Stimulated activated CD4-positive, alpha-beta T cell treated with anti-CD3 and anti-CD28 coated beads, Interleukin-15, amount 100 ng/mL, for 24 hours (primary cell): Measurements from ENCODE around the gene ZNF619.
"Not testable (repeated sequence)": the region's sequence is repeated elsewhere in the genome, so short reads cannot be mapped to it uniquely, and the experiment has no call there.

ENCODE experiments used
- DNase-seq: peaks from one replicate; pipeline ENCODE4 v3.0.0-alpha.2; 2020

Gene ZNF619

DNA sequence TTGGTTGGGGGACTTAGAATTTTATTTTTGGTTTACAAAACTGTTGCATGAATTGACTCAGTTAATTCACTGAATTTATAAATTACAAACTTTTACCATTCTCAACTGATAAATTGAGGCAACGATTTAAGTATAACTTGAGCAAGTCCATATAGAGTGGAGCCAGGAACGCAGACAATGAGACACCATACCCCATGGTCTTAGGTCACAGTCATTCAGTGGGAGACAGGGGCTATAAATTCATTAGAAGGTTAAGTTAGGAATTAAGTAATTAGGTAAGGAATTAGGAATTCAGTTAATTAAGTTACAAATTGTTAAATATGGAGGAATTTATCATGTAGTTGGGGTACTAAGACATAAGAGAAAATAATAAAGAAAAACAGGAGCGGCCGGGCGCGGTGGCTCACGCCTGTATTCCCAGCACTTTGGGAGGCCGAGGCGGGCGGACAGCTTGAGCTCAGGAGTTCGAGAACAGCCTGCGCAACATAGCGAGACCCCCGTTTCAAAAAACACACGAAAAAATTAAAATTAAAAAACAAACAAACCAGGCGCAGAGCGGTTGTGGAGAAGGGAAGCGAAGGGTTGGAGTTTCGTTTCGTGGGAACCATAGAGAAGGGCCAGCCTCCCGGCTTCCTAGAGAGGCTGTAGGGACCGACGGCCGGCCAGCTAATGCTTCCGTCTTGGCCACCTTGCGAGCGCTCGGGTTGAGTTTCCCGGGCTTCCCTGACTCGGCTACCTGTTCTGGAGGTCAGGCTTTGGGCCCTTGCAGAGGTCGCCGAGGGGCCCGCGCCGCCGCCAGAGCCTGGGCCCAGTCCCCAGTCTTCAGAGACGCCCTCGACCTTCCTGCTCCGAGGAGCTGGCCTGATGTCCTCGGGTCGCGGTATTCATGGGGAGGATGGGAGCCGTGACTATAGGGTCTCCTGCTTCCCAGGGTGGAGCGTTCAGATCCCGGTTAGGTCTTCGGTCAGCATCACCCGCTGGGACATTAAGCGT lies at the start of gene ZNF619:
TSS of gene ZNF619 (plus strand) at position 645 of the 993 bp plus-strand sequence. CDS start 858 bp downstream, outside the sequence.
- peak; percentile 62 for DNase-seq

DNA sequence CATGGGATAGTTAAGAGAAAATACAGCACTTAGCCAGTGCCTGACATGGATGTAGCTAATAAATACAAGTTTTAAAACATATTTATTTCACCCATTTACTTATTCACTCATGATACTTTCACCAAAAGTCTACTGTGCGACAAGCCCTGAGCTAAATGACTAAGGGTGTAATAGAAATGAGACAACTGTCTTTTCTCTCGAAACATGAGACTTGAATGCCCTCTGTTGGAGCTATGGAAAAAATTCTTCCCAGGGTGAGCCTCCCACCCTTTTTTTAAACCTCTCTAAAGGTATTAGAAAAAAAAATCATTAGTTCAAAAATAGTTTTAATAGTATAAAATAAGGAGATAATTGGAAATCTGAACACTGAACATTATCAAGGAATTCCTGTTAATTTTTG lies 44.1 kb upstream of the ZNF619 start:
- DNase-seq: no peak

DNA sequence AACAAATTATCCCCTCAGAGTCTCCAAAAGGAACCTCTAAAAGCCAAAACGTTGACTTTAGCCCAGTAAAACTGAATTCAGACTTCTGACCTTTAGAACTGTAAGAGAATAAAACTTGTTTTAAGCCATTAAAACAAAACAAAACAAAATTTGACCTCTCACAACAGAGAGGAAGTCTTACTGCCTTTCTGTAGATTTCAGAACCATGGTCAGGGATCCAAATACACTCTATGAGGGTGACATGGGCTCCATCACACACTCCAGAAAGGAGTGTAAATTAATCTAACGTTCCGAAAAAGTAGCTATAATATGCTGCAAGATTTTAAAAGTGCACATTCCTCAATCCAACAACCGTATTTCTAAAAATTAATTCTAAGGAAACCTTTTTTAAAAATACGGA lies 39.0 kb upstream of the ZNF619 start:
- DNase-seq: no peak

DNA sequence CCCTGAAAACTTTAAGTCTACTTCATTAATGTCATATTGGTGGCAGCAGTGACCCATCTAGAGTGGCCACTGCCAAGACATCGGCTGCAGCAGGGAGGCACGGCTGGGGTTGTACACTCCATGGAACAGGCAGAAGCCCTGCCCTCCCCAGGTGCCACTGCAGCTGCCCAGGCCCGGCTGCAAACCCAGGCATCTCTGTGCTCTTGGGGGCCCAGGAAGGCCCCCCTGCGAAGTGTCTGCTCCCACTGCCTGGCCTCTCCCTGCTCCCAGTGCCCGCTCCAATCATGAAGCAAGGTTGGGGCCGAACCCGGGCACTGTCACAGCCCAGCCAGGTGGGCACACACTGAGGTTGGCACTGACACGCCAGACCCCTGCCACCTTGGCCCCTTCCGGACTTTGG lies 31.9 kb upstream of the ZNF619 start:
- DNase-seq: no peak

DNA sequence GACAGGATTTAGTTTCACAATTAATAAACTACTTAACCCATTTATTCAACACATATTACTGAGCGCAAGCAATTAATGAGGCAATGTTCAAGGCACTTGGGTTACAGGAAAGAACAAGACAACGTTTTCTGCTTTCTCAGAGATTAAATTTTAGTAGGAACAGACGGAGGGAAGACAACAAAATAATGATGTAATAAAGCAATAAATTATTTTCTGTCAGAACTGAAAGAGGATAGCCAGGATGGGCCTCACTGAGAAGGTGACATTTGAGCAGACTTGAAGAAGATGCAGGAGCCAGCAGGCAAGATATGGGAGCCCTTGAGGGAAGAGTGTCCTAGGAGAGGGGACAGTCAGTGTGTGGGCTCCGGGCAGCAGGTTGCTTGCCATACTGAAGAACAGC lies 31.0 kb upstream of the ZNF619 start:
- no peak for DNase-seq

DNA sequence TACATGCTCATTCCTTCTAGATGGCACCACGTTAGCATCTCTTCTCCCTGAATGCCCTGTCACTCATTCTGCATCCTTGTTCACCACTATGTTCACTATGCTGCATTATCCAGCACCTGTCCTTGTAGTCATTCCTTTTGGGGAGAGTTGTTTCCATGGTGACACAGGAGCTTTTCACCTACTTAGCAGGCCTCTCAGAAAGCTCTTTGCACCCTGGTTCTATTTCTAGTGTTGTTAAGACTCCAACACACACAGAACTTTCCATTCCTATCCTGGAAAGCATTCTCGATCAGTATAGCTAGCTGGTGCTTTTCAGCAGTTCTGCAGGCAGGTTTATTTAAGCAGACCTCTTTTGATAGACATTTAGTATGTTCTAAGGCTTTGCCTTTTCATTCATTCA lies 26.5 kb upstream of the ZNF619 start:
- DNase-seq: no peak

DNA sequence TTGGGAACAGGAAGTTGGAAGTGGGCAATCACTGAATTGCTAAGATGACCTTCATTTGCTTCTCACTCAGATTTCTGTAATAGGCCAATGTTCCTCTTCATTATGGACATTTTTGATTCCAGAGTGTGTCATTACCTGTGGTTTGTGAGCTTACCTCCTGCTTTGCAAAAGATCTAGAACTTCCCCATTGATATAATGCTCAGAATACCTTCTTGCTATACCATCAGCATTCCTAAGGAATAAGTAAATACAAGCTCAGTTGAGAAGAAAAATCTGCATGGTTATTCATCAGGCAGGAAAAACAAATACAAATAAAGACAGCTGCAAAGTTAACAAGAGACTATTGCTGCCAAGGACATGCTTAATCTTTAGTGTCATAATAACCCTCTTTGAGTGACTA lies 25.4 kb upstream of the ZNF619 start:
- DNase-seq: no peak

DNA sequence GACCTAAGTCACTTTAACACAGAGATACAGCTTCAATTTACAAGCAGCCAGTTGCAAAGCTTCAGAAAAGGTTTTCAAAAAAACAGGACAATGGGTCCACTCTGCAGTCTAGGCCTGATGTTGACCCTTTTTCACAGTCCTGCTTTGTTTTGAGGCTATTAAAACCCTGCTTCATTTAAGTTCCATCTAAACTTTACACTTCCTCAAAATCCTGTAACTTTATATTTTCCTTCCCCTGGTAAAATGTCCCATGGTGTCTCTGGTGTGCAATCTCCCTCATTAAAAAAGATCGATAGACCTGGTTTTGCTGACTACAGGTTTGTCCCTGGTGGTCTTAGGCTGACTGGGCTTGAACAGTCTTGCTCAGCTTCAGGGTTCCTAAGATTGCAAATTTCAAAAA lies 24.9 kb upstream of the ZNF619 start:
- no peak for DNase-seq

DNA sequence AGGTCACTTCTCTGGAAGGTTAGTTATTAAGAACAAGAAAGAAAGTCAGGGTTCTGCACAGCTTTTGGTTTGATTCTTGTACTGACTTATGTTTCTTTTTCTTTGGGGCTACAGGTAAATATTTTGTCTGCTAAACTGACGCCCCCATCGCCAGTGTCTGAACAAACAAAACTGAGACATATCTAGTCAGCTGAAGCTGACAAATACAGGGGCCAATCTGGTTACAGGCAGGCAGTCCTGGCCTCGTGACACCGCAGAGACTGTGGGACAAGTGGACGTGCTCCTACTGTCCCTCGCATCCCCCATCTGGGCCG lies 24.4 kb upstream of the ZNF619 start:
- no peak for DNase-seq

DNA sequence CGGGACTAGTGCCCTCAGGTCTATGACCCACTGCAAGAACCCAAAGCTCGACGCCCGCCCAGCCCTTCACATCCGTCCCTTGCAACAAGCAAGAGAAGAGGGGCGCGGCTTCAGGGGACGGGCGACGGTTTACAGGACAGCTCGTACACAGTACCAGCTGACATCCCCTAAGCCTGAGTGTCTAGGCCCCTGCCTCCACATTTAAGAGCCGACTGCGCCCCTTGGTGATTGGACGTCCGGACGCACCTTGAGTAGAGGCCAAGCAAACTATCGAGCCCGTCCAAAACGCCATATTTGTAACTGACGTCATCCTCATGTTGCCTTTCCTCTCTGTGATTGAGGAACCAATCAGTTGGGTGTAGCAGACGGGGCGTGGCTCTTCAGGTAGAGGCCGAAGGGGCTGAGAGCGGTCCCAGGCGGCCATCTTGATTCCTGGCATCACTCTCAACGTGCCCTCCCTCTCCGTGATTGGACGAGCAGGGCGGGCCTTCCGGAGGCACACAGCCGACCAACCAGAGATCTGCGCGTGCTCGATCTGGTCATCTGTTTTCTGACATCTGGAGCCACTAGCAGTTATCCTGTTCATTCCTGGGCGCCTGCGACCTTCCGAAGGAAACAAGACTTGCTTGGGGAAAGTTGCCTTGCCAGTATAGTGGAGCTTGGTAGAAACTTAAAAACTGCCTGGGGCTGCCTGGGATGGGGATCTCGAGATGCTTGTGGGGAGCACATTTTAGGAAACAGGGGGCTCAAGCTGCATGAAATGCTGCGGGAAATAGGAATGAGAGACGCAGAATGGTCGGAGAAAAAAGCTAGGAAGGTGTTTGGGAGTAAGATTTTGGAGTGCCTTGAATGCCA lies 23.8 kb upstream of the ZNF619 start:
- peak; percentile 98 for DNase-seq

DNA sequence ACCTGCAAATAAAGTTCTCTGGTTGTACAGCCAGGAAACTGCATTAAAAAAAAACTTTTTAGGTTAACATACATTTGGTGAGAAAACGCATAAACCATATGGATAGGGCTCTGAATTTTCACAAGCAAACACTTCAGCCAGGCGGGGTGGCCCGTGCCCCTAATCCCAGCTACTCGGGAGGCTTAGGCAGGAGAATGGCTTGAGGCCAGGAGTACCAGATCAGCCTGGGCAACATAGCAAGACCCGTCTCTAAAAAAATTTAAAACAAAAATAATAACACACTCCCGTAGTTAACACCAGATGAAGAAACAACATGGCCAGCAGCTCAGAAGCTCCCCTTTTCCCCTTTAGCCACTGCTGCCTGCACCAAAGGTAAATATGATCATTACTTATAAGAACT lies 23.0 kb upstream of the ZNF619 start:
- no peak for DNase-seq

DNA sequence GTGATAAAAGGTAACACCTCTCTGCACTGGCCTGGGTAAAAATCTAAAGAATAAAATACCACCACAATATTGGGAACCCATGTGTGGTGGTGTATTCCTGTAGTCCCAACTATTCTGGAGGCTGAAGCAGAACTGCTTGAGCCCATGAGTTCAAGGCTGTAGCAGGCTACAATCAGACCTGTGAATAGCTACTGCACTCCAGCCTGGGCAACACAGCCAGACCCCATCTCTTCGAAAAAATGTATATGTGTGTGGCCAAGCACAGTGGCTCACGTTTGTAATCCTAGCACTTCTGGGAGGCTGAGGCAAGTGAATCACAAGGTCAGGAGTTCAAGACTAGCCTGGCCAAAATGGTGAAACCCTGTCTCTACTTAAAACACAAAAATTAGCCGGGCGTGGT lies 21.6 kb upstream of the ZNF619 start:
- DNase-seq: no peak

DNA sequence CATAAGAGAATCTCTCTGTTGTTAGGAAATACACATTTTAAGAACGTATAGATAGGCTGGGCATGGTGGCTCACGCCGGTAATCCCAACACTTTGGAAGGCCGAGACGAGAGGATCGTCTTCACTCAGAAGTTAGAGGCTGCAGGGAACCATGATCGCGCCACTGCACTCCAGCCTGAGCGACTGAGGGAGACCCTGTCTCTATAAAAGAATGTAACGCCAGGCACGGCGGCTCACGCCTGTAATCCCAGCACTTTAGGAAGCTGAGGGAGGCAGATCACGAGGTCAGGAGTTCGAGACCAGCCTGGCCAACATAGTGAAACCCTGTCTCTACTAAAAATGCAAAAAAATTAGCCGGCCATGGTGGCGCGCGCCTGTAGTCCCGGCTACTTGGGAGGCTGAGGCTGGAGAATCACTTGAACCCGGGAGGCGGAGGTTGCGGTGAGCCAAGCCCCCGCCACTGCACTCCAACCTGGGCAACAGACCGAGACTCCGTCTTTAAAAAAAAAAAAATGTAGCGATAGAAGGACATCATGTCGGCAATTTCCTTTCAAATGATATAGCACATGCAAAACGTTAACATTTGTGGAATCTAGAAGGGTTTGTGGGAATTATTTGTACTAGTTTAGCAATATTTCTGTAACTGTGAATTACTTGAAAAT lies 20.5 kb upstream of the ZNF619 start:
- no peak for DNase-seq

DNA sequence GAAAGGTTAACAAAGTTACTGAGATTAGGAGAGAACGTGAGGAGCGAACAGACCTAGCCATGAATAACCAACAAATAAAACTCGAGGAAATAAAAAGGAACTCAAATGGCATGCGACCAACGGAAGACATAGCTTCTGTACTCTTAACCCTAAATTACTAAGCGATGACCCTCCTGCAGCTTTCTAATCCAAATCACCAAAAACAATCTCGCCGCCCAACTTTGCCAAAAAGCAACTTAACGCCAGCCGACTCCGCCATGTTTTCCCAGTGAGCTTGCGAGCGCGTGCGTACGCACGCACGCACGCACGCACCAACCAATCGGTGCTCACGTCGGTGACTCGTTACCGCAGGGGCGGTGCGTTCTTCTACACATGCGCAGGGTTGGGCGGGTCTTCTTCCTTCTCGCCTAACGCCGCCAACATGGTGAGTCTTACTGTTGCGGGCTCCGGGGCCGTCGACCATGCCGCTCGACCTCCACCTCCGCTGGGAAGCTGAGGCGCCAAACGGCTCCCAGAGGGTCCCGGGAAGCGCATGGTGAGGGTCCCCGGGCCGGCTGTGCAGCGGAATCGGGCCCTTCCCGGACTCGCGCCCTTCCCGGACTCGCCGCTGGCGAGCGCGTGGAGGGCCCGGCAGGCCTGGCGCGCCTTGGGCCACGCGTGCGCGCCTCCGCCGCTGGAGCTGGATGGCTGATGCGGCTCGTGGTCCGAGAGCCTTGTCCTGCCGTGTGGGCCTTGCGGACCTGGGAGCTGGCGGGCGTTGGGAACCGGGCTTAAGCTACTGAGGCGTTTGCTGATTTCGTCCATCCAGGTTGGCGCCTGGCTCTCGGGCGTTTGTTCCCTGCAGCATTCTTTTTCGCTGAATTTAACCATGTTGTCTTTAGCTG lies 19.7 kb upstream of the ZNF619 start, which contains the start of gene RPL14:
TSS of gene RPL14 (plus strand) at position 400 of the 884 bp plus-strand sequence. CDS start at position 533, 133 bp downstream.
- peak; percentile 97 for DNase-seq

DNA sequence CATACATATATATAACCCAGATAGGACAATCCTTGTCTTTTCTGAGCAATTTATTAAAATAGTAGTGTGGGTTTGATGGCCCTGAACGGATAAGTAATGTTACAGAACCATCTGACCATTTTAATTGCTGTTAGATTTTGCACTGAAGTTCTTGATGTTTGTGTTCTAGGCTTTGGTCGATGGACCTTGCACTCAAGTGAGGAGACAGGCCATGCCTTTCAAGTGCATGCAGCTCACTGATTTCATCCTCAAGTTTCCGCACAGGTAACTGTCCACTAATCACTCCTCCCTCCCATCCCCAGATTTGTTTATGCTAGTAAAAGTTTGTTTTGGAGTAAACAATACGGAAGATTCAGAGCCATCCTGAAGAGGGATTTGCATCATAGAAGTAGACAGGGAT lies 18.4 kb upstream of the ZNF619 start:
- no peak for DNase-seq

DNA sequence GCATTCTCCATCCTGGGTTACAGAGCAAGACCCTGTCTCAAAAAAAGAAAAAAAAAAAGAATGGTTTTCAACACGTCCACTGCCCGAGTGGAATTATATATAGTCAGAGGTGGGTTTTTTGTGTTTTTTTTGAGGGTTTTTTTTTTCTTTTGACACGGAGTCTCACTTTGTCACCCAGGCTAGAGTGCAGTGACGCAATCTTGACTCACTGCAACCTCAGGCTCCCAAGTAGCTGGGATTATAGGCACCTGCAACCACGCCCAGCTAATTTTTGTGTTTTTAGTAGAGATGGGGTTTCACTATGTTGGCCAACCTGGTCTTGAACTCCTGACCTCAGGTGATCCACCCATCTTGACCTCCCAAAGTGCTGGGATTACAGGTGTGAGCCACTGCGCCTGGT lies 16.4 kb upstream of the ZNF619 start:
- DNase-seq: not testable (repeated sequence)

DNA sequence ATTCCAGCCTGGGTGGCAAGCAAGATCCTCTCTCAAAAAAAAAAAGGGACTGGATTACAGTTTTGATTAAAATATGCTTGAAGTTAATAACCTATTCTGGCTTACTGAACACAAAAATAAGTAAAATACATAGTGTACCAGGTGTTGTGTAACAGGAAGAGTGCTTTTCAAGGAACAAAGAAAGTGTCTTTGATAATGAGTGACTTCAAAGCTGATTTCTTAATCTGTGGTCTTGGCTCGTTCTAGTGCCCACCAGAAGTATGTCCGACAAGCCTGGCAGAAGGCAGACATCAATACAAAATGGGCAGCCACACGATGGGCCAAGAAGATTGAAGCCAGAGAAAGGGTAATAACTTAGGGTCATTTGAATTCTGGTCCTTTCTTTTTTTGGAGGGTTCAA lies 15.8 kb upstream of the ZNF619 start:
- no peak for DNase-seq

DNA sequence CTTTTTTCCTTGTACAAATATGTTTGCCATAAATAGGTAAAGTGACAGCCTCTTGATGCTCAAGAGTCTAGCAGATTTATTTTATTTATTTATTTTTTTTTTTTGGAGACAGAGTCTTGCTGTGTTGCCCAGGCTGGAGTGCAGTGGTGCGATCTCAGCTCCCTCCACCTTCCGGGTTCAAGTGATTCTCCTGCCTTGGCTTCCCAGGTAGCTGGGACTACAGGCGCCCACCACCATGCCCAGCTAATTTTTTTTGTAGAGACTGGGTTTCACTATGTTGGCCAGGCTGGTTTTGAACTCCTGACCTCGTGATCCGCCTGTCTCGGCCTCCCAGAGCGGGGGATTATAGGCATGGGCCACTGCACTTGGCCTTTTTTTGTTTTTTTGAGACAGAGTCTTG lies 14.1 kb upstream of the ZNF619 start:
- DNase-seq: not testable (repeated sequence)

DNA sequence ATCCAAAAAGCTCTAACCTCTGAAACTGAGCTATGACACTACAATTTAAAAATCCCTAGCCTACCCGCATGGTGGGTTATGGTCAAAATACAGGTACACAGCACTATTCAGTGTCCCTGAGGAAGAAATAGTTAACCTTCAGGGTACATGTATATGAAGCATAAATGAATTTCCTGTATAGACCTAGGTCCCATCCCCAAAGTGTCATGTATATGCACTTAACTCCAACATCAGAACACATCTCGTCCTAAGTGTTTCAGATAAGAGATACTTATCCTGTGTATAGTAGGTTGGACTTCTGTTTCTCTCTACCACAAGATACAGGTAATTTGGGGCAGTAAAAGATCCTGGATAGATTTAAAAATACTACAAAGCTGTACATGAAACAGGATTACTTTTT lies 13.3 kb upstream of the ZNF619 start:
- DNase-seq: no peak

DNA sequence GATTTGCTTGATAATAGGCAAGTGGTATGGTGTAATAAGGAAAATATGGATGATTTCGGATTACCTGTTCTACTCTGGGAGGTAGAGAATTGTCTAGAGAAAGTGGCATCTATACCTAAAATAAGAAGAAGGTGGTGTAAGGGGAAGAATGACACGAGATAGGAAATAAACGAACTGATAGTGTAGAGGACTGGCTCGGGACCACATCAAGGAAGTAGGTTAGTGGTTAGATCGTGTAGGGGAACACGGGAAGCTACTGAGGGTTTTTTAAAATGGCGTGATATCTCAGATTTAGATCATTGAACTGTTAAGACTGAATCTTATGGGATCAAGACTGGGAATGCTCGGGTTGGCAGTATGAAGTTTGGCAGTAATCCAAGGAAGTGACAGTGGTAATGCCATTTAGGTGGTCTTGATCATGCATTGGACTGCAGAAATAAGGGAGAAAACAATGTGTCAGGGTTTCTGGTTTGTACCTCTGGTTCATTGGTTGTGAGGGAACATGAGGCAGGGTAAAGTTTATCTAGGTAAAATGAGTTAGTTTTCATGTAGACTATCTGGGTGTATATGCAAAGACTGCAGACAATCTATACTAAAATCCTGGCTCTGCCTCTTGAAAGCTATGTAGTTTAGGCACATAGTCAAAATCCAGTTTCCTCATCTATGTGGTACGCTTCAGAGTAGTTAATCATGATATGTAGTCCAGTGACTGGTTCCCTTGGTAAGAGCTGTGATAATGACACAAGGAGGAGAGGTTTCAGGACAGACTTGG lies 12.4 kb upstream of the ZNF619 start:
- DNase-seq: no peak

DNA sequence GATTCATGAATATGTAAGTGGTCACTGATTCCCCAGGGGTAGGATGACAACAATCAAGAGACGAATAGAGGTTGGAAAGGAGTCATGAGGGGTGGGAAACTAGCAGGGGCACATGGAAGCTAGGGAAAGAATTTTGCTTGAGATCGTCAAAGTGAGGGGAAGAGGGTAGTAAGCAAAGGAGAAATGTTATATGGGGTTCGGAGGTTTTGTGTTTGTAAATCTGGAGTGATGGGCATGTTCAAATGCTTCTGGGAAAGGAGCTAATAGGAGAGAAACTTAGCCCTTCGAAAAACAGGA lies 11.9 kb upstream of the ZNF619 start:
- no peak for DNase-seq

DNA sequence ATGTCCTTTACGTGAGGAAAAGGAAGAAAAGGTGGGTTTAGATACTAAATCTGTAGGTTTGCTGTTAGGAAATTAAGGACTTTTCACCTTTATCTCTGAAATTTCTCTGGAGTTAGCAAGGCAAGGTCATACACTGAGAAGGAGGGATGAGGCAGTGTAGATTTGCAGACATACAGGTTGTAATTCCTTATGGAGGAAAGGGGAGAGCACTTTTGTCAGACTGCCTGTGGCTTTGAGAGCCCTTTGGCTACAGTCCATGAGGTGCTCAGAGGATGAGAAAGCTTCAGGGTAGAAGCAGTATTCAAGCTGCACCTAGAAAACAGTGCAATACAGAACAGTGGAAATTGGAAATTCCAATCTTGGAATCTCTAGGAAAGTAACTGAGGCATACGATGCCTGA lies 11.5 kb upstream of the ZNF619 start:
- DNase-seq: no peak
